Measurements from ENCODE around the gene AARS2.

GRCh38 chr6:44269178-44269920 is 43.8 kb downstream of the AARS2 start:
- TF ChIP-seq CTCF (IDR thresholded peaks at IDR 0.05) (no peak), POLR2AphosphoS5 (IDR thresholded peaks at IDR 0.05) (no peak), EP300 (IDR thresholded peaks at IDR 0.05) (no peak), POLR2A (IDR thresholded peaks at IDR 0.05) (no peak)
